ENCODE results near the gene DESI2.
A peak's percentile ranks its signal among the peaks of the same experiment; 100 is the strongest.

Gene DESI2

DNA sequence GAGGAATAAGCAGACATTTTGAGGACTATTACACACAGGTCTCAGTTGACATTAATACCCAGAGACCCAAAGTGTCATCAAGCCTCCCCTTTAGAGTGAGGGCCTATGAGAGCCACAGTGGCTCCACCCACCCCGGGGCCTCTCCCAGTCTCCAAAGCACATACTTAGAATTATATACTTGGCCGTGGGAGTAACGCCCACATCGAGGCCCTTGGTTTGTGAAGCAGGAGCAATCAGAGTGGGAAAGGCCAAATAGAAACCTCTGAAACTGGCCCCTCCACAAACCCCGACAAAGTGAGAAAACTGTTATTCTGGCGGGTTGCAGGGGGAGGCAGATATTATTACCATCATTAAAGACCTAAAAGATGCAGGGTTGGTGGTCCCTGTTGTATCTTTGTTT lies 7.0 kb upstream of the DESI2 start:
- H3K27ac ChIP-seq (replicated peaks) = no peak overlapping the region
- H3K27me3 ChIP-seq (ENCODE audit: insufficient read depth, poor library complexity, severe bottlenecking) = no peaks in the 10 kb centered on the region
- TF ChIP-seq, protein P1, sequence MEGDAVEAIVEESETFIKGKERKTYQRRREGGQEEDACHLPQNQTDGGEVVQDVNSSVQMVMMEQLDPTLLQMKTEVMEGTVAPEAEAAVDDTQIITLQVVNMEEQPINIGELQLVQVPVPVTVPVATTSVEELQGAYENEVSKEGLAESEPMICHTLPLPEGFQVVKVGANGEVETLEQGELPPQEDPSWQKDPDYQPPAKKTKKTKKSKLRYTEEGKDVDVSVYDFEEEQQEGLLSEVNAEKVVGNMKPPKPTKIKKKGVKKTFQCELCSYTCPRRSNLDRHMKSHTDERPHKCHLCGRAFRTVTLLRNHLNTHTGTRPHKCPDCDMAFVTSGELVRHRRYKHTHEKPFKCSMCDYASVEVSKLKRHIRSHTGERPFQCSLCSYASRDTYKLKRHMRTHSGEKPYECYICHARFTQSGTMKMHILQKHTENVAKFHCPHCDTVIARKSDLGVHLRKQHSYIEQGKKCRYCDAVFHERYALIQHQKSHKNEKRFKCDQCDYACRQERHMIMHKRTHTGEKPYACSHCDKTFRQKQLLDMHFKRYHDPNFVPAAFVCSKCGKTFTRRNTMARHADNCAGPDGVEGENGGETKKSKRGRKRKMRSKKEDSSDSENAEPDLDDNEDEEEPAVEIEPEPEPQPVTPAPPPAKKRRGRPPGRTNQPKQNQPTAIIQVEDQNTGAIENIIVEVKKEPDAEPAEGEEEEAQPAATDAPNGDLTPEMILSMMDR (IDR thresholded peaks at IDR 0.05; ENCODE audit: insufficient read depth, low read length) = no peak
- TF ChIP-seq SPI1 (IDR thresholded peaks at IDR 0.05; ENCODE audit: borderline replicate concordance, low read depth) (no peak), GABPA (IDR thresholded peaks at IDR 0.05; ENCODE audit: low read depth) (no peak), POLR2AphosphoS5 (IDR thresholded peaks at IDR 0.05; ENCODE audit: low read depth) (no peak)
- TF ChIP-seq, protein P2, sequence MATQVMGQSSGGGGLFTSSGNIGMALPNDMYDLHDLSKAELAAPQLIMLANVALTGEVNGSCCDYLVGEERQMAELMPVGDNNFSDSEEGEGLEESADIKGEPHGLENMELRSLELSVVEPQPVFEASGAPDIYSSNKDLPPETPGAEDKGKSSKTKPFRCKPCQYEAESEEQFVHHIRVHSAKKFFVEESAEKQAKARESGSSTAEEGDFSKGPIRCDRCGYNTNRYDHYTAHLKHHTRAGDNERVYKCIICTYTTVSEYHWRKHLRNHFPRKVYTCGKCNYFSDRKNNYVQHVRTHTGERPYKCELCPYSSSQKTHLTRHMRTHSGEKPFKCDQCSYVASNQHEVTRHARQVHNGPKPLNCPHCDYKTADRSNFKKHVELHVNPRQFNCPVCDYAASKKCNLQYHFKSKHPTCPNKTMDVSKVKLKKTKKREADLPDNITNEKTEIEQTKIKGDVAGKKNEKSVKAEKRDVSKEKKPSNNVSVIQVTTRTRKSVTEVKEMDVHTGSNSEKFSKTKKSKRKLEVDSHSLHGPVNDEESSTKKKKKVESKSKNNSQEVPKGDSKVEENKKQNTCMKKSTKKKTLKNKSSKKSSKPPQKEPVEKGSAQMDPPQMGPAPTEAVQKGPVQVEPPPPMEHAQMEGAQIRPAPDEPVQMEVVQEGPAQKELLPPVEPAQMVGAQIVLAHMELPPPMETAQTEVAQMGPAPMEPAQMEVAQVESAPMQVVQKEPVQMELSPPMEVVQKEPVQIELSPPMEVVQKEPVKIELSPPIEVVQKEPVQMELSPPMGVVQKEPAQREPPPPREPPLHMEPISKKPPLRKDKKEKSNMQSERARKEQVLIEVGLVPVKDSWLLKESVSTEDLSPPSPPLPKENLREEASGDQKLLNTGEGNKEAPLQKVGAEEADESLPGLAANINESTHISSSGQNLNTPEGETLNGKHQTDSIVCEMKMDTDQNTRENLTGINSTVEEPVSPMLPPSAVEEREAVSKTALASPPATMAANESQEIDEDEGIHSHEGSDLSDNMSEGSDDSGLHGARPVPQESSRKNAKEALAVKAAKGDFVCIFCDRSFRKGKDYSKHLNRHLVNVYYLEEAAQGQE (IDR thresholded peaks at IDR 0.05; ENCODE audit: insufficient replicate concordance, low read depth) = no peak
- no peak overlapping the region for H3K4me3 ChIP-seq (replicated peaks; ENCODE audit: insufficient read depth, low read length)
- no peak for DNase-seq (ENCODE audit: low read depth in 1 of 2, low spot score in 1 of 2)

DNA sequence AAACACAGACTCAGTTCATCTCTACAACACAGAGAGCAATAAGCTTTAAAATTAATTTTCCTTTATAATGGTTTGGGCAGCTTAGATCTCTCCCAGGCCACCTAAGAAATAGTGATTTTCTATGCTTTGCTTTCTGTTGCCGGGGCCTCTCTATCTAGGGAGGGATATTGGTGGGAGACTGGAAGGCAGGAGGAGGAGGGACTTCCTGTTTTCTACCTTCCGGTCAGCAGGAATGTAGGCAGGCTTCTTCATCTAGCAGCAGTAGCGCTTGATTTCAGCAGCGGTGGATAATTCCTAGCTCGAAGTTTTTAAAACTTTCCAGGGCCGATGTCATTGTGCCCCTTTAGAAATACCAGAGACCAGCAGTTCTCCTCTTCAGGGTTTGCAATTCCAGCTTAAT lies 5.1 kb upstream of the DESI2 start:
- Histone ChIP-seq H3K27ac (replicated peaks) (no peak overlapping the region), H3K4me3 (replicated peaks; ENCODE audit: insufficient read depth, low read length) (no peak overlapping the region), H3K27me3 (ENCODE audit: insufficient read depth, poor library complexity, severe bottlenecking) (no peaks in the 10 kb centered on the region)
- DNase-seq (ENCODE audit: low read depth in 1 of 2, low spot score in 1 of 2) = no peak
- no peak for TF ChIP-seq POLR2AphosphoS5 (IDR thresholded peaks at IDR 0.05; ENCODE audit: low read depth)
- no peak for TF ChIP-seq SPI1 (IDR thresholded peaks at IDR 0.05; ENCODE audit: borderline replicate concordance, low read depth)
- TF ChIP-seq GABPA (IDR thresholded peaks at IDR 0.05; ENCODE audit: low read depth) = no peak
- TF ChIP-seq, protein P1 (IDR thresholded peaks at IDR 0.05; ENCODE audit: insufficient read depth, low read length) = no peak
- TF ChIP-seq, protein P2 (IDR thresholded peaks at IDR 0.05; ENCODE audit: insufficient replicate concordance, low read depth) = no peak

DNA sequence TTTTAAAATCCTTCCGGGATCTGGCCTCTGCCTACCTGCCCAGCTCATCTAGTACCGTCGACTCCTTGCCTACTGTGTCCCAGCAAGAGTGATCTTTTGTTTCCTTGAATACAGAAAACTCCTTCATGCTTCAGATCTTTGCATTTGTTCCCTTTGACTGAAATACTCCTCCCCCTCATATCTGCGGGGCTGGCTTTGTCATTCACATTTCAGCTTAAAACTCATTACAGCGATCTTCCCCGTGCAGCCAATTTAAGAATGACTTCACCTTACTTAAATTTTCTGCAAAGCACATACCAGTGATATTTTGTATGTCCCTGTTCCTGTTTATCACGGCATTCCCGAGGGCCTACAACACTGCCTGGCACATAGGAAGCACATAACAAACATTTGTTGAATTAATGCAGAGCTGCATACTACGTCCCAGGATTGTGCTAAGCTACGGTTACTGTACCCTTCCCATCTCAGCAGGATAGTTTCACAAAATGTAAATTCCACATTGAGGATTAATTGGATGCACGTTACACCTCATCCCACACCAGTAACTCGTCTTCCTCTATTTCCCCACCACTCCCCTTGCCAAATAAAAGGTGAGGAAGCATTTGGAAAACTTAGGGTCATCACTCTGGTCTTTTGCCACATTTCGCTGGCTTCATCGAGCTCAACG lies 837 bp upstream of the DESI2 start:
- no peak for DNase-seq (ENCODE audit: low read depth in 1 of 2, low spot score in 1 of 2)
- TF ChIP-seq, protein P2 (IDR thresholded peaks at IDR 0.05; ENCODE audit: insufficient replicate concordance, low read depth) = no peak
- TF ChIP-seq GABPA (IDR thresholded peaks at IDR 0.05; ENCODE audit: low read depth) (no peak), SPI1 (IDR thresholded peaks at IDR 0.05; ENCODE audit: borderline replicate concordance, low read depth) (peak; percentile 18; the same call in 1 of the 2 replicates), POLR2AphosphoS5 (IDR thresholded peaks at IDR 0.05; ENCODE audit: low read depth) (peak; percentile 41; the same call in 1 of the 2 replicates)
- TF ChIP-seq, protein P1 (IDR thresholded peaks at IDR 0.05; ENCODE audit: insufficient read depth, low read length) = no peak
- Histone ChIP-seq H3K27me3 (ENCODE audit: insufficient read depth, poor library complexity, severe bottlenecking) (no peaks in the 10 kb centered on the region), H3K4me3 (replicated peaks; ENCODE audit: insufficient read depth, low read length) (peak overlapping the region; percentile 56), H3K27ac (replicated peaks) (peak overlapping the region; percentile 57)

Data from HL-60 (cell line).